Gastroesophageal sphincter (tissue), 4 donors: ENCODE results near the gene DCXR. TPM values are rescaled to one million over a fixed set of nuclear protein-coding genes. Genes with fewer than 3 reads are reported as not detected.

Source experiments
- ATAC-seq: fragments of 150-250 bp; one replicate; pipeline ENCODE4 v1.9.1; 2016; ENCODE audit warnings: mild to moderate bottlenecking, moderate library complexity
- H3K27ac ChIP-seq, 4 donors: fragments of 200-600 bp; sonication (generic) in 3 of 4; 1 replicate in 3 of 4; 2 replicates in 1 of 4; pipeline ENCODE4 v1.5.1; 2016 to 2019
- H3K27me3 ChIP-seq: fragments of 200-600 bp; sonication (generic); one replicate; pipeline ENCODE4 v1.5.1; 2019
- H3K36me3 ChIP-seq, 2 donors: fragments of 200-600 bp; sonication (generic); one replicate each; pipeline ENCODE4 v1.5.1; 2019; ENCODE audit warnings: control low read depth in 1 of 2
- H3K4me1 ChIP-seq, 3 donors: fragments of 200-600 bp; sonication (generic); 1 replicate in 2 of 3; 2 replicates in 1 of 3; pipeline ENCODE4 v1.5.1; 2016 to 2019; ENCODE audit warnings: control low read depth in 2 of 3
- H3K4me3 ChIP-seq, 2 donors: fragments of 200-600 bp; sonication (generic); one replicate each; pipeline ENCODE4 v1.5.1; 2019; ENCODE audit warnings: mild to moderate bottlenecking in 1 of 2, moderate library complexity in 1 of 2
- H3K9me3 ChIP-seq, 3 donors: fragments of 200-600 bp; sonication (generic); one replicate each; pipeline ENCODE4 v1.5.1; 2017 to 2019; ENCODE audit warnings: control low read depth in 2 of 3
- EP300 ChIP-seq: sonication (generic); formaldehyde crosslinking; IDR thresholded peaks from one replicate; pipeline ENCODE4 v1.6.1; 2017; ENCODE audit warnings: antibody characterized with exemption, mild to moderate bottlenecking
- POLR2A ChIP-seq, 2 donors: fragments of 450-650 bp; IDR thresholded peaks; one replicate each; pipeline ENCODE4 v1.6.1; 2017; ENCODE audit warnings: antibody characterized with exemption in 2 of 2, mild to moderate bottlenecking in 2 of 2, moderate library complexity in 1 of 2
- POLR2AphosphoS5 ChIP-seq: sonication (generic); formaldehyde crosslinking; IDR thresholded peaks from one replicate; pipeline ENCODE4 v1.6.1; 2017; ENCODE audit warnings: antibody characterized with exemption
- WGBS, 2 donors: methylation state at CpG; one replicate each; pipeline ENCODE4 v1.1.5; 2018; ENCODE audit warnings: low coverage in 1 of 2; 5-methylcytosine and 5-hydroxymethylcytosine counted together
- total RNA-seq, 4 donors: library from RNA; depleted of rRNA; stranded (reverse); fragments of >200 nt; gene quantifications; one replicate each; pipeline ENCODE4 v1.1.0, GENCODE V29; 2016
- TF ChIP-seq, protein P1 (sequence below), 4 experiments: fragments of 200-600 bp in 2 of 4; fragments of 450-650 bp in 2 of 4; sonication (generic) in 1 of 4; IDR thresholded peaks; one replicate each; pipeline ENCODE4 v1.5.1; 2017 to 2019; ENCODE audit warnings: antibody characterized with exemption in 4 of 4, mild to moderate bottlenecking in 2 of 4, moderate library complexity in 2 of 4

Gene DCXR
- total RNA-seq, 4 donors from 2014 or later: 70.7 to 140 (median 108) TPM

DNA sequence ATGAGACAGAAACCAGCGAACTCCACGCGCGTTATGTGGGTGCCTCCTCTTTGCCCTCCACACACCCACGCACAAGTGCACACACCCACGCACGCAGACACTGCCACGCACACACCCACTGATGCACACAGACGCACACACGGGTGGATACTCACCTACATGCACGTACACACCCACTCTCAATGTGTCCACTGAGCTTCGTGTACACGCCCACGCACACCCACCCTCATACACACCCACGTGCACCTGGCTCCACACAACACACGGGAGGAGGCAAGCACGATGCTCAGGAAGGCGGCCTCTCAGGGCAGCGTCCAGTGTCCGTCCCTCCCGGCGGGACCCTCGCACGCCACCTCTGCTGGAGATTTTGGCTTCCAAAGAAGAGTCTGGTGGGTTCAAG is 9.9 kb upstream of the DCXR start:
- 83 to 89% methylated on average over 12 to 15 of the region's 24 CpGs for WGBS, 2 donors
- ATAC-seq: no peak
- H3K27ac ChIP-seq: no peak overlapping the region

DNA sequence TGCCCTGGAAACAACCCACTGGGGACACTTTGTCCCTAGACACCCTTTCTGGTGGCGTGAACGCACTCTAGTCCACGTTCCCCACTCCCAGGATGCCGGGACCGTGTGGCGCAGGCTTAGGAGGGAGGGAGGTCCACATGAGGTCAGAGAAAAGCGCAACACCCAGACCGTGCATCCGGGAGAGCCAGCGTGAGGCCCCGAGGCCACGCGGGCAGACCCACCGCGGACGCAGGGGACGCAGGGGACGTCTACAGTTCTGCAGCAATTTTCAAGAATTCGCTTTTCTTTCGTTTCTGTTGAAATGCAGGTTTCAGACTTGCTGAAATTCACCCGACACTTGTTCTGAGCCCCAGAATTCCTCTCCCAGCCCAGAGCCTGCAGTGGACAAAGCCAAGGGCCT is 9.4 kb upstream of the DCXR start:
- H3K36me3 ChIP-seq: peaks cover 0 to 40% of the 10 kb centered on the region in 2 donors
- H3K27ac ChIP-seq: no peak overlapping the region
- 80 to 93% methylated on average over 3 to 5 of the region's 21 CpGs for WGBS, 2 donors
- no peaks in the 10 kb centered on the region for H3K9me3 ChIP-seq
- H3K4me3 ChIP-seq: no peak overlapping the region
- peaks cover 0 to 22% (median 15%) of the 10 kb centered on the region in 3 donors for H3K4me1 ChIP-seq
- no peak for ATAC-seq
- H3K27me3 ChIP-seq: no peaks in the 10 kb centered on the region
- TF ChIP-seq, protein P1, sequence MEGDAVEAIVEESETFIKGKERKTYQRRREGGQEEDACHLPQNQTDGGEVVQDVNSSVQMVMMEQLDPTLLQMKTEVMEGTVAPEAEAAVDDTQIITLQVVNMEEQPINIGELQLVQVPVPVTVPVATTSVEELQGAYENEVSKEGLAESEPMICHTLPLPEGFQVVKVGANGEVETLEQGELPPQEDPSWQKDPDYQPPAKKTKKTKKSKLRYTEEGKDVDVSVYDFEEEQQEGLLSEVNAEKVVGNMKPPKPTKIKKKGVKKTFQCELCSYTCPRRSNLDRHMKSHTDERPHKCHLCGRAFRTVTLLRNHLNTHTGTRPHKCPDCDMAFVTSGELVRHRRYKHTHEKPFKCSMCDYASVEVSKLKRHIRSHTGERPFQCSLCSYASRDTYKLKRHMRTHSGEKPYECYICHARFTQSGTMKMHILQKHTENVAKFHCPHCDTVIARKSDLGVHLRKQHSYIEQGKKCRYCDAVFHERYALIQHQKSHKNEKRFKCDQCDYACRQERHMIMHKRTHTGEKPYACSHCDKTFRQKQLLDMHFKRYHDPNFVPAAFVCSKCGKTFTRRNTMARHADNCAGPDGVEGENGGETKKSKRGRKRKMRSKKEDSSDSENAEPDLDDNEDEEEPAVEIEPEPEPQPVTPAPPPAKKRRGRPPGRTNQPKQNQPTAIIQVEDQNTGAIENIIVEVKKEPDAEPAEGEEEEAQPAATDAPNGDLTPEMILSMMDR (IDR thresholded peaks at IDR 0.05): no peak
- TF ChIP-seq POLR2AphosphoS5 (no peak), EP300 (no peak), POLR2A (IDR thresholded peaks at IDR 0.05) (no peak)

More for the DNA sequence above, 9.9 kb upstream of the DCXR start:
- TF ChIP-seq POLR2A (IDR thresholded peaks at IDR 0.05) (no peak), EP300 (no peak), POLR2AphosphoS5 (no peak)
- TF ChIP-seq, protein P1 (IDR thresholded peaks at IDR 0.05): no peak
- H3K27me3 ChIP-seq: no peaks in the 10 kb centered on the region
- peaks cover 0 to 40% of the 10 kb centered on the region in 2 donors for H3K36me3 ChIP-seq
- H3K4me1 ChIP-seq: peaks cover 0 to 25% (median 15%) of the 10 kb centered on the region in 3 donors
- H3K4me3 ChIP-seq: no peak overlapping the region
- no peaks in the 10 kb centered on the region for H3K9me3 ChIP-seq

DNA sequence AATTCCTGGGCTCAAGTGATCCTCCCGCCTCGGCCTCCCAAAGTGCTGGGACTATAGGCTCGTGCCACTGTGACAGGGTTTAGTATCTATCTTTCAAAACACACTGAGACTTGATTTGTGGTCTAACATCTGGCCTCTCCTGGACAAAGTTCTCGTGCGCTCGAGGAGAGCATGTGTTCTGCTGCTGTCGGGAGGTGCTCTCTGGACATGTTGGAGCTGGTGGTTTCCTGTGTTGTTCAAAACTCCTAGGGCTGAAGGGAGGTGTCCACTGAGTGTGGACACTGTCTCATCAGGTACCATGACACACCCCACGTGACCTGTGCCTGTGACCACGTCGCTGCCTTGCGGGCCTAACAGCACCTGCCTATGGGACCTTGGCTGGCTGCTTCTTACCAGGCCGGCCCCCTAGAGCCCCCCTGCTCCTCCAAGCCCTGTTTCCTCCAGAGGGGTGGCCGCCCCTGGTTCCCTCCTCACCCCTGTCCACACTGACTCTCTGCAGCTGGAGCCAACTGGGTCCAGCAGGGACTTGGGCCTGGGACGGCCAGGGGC is 8.5 kb upstream of the DCXR start:
- no peak for ATAC-seq
- Histone ChIP-seq H3K4me1 (peaks cover 0 to 20% (median 15%) of the 10 kb centered on the region in 3 donors), H3K9me3 (no peaks in the 10 kb centered on the region), H3K27ac (no peak overlapping the region), H3K27me3 (no peaks in the 10 kb centered on the region), H3K36me3 (peaks cover 0 to 40% of the 10 kb centered on the region in 2 donors), H3K4me3 (no peak overlapping the region)
- no peak for TF ChIP-seq POLR2A (IDR thresholded peaks at IDR 0.05)
- TF ChIP-seq POLR2AphosphoS5: no peak
- no peak for TF ChIP-seq EP300
- TF ChIP-seq, protein P1 (IDR thresholded peaks at IDR 0.05): no peak
- WGBS, 2 donors: 58 to 67% methylated on average over 4 of the region's 14 CpGs

DNA sequence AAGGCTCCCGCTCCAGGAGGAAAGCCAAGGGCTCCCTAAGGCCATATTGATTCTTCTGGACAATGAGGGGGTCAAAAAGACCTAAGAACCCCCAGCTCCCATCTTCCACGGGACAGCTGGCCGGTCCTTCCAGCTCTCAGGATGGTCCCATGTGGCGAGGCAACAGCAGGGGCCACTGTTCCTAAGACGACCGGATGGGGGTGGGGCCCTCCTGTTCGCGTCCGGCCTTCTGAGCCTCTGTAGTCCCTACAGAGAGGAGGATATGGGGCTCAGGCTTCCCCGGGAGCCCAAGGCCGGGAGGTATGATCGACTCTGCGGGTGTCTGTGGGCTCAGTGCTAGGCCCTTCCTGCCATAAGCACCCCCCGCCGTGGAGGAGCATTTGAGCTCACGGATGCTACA is 6.0 kb upstream of the DCXR start:
- WGBS, 2 donors: 57% methylated on average over 8 of the region's 16 CpGs; no CpG with 5 or more reads in 1 of the 2 donors

More for the DNA sequence above, 6.0 kb upstream of the DCXR start:
- no peak for ATAC-seq
- Histone ChIP-seq H3K9me3 (no peaks in the 10 kb centered on the region), H3K36me3 (peaks cover 0 to 20% of the 10 kb centered on the region in 2 donors), H3K27ac (no peak overlapping the region), H3K27me3 (no peaks in the 10 kb centered on the region), H3K4me3 (no peak overlapping the region), H3K4me1 (no peaks in the 10 kb centered on the region)
- TF ChIP-seq POLR2AphosphoS5 (no peak), EP300 (no peak), POLR2A (IDR thresholded peaks at IDR 0.05) (no peak)
- TF ChIP-seq, protein P1 (IDR thresholded peaks at IDR 0.05): no peak
